Fibroblast of upper back skin (primary cell): ENCODE results near the gene IQSEC2.

ENCODE experiments used
- DNase-seq: peaks from one replicate; pipeline ENCODE4 v3.0.0-alpha.2; 2013

The IQSEC2 gene

GRCh38 chrX:53266914-53267313 is 14.5 kb downstream of the IQSEC2 start:
- DNase-seq = no peak

- peak; percentile 74 for DNase-seq
Measured at GRCh38 chrX:53265771-53266574, 15.4 kb downstream of the IQSEC2 start.

GRCh38 chrX:53263597-53264094 is 17.7 kb downstream of the IQSEC2 start:
- peak; percentile 63 for DNase-seq

GRCh38 chrX:53262918-53263394 is 18.4 kb downstream of the IQSEC2 start:
- peak; percentile 46 for DNase-seq

GRCh38 chrX:53262189-53262917 is 19.0 kb downstream of the IQSEC2 start:
- no peak for DNase-seq

GRCh38 chrX:53261355-53261972 is 19.9 kb downstream of the IQSEC2 start:
- DNase-seq = no peak

- no peak for DNase-seq
Measured at GRCh38 chrX:53260836-53261235, 20.5 kb downstream of the IQSEC2 start.

- DNase-seq = no peak
Measured at GRCh38 chrX:53257670-53258423, 23.5 kb downstream of the IQSEC2 start.

GRCh38 chrX:53257166-53257565 is 24.2 kb downstream of the IQSEC2 start:
- no peak for DNase-seq

- no peak for DNase-seq
Measured at GRCh38 chrX:53256446-53257041, 24.8 kb downstream of the IQSEC2 start.

- no peak for DNase-seq
Measured at GRCh38 chrX:53255738-53256191, 25.6 kb downstream of the IQSEC2 start.

- DNase-seq = no peak
Measured at GRCh38 chrX:53254570-53255461, 26.6 kb downstream of the IQSEC2 start.

GRCh38 chrX:53253293-53254020 is 27.9 kb downstream of the IQSEC2 start:
- peak; percentile 18 for DNase-seq

- peak; percentile 38 for DNase-seq
Measured at GRCh38 chrX:53251307-53251706, 30.1 kb downstream of the IQSEC2 start.

GRCh38 chrX:53250556-53250955 is 30.8 kb downstream of the IQSEC2 start:
- DNase-seq = no peak

GRCh38 chrX:53249408-53250042 is 31.9 kb downstream of the IQSEC2 start:
- DNase-seq = no peak

GRCh38 chrX:53247928-53248327 is 33.5 kb downstream of the IQSEC2 start:
- DNase-seq = no peak

GRCh38 chrX:53246231-53246630 is 35.2 kb downstream of the IQSEC2 start:
- no peak for DNase-seq

GRCh38 chrX:53244610-53245009 is 36.8 kb downstream of the IQSEC2 start:
- no peak for DNase-seq

- no peak for DNase-seq
Measured at GRCh38 chrX:53242310-53242709, 39.1 kb downstream of the IQSEC2 start.
